Measurements from ENCODE around the gene CSRP2.

DNA sequence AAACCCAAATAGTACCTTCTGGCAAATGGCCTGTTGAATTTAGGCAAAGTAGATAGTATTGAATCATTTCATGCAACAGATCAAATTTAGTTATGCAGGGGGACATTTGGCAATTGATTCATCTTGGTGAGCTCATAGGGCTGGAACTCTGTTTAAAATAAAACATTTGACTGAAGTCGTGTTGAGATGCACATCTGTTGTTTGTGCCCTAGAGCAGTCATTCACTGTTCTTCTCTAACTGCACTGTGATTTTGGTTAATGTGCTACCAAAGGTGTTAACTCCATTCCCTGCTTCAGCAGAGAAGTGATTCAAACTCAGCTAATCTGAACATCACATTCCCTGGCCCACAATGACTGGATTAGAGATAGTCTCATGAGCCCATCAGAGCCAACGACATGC, 44.0 kb upstream of the CSRP2 start:
- TF ChIP-seq, protein P1, sequence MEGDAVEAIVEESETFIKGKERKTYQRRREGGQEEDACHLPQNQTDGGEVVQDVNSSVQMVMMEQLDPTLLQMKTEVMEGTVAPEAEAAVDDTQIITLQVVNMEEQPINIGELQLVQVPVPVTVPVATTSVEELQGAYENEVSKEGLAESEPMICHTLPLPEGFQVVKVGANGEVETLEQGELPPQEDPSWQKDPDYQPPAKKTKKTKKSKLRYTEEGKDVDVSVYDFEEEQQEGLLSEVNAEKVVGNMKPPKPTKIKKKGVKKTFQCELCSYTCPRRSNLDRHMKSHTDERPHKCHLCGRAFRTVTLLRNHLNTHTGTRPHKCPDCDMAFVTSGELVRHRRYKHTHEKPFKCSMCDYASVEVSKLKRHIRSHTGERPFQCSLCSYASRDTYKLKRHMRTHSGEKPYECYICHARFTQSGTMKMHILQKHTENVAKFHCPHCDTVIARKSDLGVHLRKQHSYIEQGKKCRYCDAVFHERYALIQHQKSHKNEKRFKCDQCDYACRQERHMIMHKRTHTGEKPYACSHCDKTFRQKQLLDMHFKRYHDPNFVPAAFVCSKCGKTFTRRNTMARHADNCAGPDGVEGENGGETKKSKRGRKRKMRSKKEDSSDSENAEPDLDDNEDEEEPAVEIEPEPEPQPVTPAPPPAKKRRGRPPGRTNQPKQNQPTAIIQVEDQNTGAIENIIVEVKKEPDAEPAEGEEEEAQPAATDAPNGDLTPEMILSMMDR (conservative IDR thresholded peaks at IDR 0.05 in 1 of 2, IDR thresholded peaks at IDR 0.05 in 1 of 2; ENCODE audit: extremely low read depth in 1 of 2, insufficient read depth in 1 of 2, low read depth in 1 of 2, low read length in 2 of 2) = no peak
- TF ChIP-seq EZH2 (IDR thresholded peaks at IDR 0.05; ENCODE audit: borderline replicate concordance, low read length) = no peak

All from mammary epithelial cell (primary cell).